Activated CD8-positive, alpha-beta T cell treated with anti-CD3 and anti-CD28 coated beads, Interleukin-2, amount 10 ng/mL, durations not matched to agents 7 days and 5 days (primary cell): ENCODE data around the gene MCRIP2. TPM values are rescaled to one million over a fixed set of nuclear protein-coding genes. Genes with fewer than 3 reads are reported as not detected.
A peak's percentile ranks its signal among the peaks of the same experiment; 100 is the strongest.
"Not testable (repeated sequence)": the region's sequence is repeated elsewhere in the genome, so short reads cannot be mapped to it uniquely, and the experiment has no call there.

Experiments
- ATAC-seq: fragments of 150-1000 bp; cut with Tn5 transposase; one replicate; pipeline ENCODE4 v1.10.0; 2021; ENCODE audit warnings: moderate library complexity
- CTCF ChIA-PET: fragments of 350-600 bp; sonication (Branson Sonifier 250); formaldehyde crosslinking; loops from one replicate; lab custom pipeline; 2021; ENCODE audit warnings: antibody characterized with exemption; lab: Charles Lee
- POLR2A ChIA-PET: fragments of 350-600 bp; sonication (Branson Sonifier 250); formaldehyde crosslinking; loops from one replicate; lab custom pipeline; 2021; ENCODE audit warnings: antibody characterized with exemption; lab: Charles Lee
- DNase-seq: peaks from one replicate; pipeline ENCODE4 v3.0.0-alpha.2; 2020
- H3K27ac Mint-ChIP-seq: one replicate; pipeline ENCODE4 v1.8.0; 2021; ENCODE audit warnings: mild to moderate bottlenecking, mixed read lengths
- H3K27me3 Mint-ChIP-seq: one replicate; pipeline ENCODE4 v1.8.0; 2021; ENCODE audit warnings: low read depth, mixed read lengths
- H3K36me3 Mint-ChIP-seq: one replicate; pipeline ENCODE4 v1.8.0; 2021; ENCODE audit warnings: low read depth, mixed read lengths
- H3K4me1 Mint-ChIP-seq: one replicate; pipeline ENCODE4 v1.8.0; 2021; ENCODE audit warnings: low read depth, mixed read lengths
- H3K4me3 Mint-ChIP-seq: one replicate; pipeline ENCODE4 v1.8.0; 2021; ENCODE audit warnings: mild to moderate bottlenecking, mixed read lengths
- H3K9me3 Mint-ChIP-seq: one replicate; pipeline ENCODE4 v1.8.0; 2022; ENCODE audit warnings: mixed read lengths; ENCODE audit not compliant: insufficient read depth
- total RNA-seq, 2 experiments: library from RNA; stranded (reverse); gene quantifications; one replicate each; pipeline ENCODE4 v1.2.3, GENCODE V29; 2021

The MCRIP2 gene, protein sequence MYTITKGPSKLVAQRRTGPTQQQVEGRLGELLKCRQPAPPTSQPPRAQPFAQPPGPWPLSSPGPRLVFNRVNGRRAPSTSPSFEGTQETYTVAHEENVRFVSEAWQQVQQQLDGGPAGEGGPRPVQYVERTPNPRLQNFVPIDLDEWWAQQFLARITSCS
- total RNA-seq: 10 to 100 TPM; 40.6 to 40.9 TPM

DNA sequence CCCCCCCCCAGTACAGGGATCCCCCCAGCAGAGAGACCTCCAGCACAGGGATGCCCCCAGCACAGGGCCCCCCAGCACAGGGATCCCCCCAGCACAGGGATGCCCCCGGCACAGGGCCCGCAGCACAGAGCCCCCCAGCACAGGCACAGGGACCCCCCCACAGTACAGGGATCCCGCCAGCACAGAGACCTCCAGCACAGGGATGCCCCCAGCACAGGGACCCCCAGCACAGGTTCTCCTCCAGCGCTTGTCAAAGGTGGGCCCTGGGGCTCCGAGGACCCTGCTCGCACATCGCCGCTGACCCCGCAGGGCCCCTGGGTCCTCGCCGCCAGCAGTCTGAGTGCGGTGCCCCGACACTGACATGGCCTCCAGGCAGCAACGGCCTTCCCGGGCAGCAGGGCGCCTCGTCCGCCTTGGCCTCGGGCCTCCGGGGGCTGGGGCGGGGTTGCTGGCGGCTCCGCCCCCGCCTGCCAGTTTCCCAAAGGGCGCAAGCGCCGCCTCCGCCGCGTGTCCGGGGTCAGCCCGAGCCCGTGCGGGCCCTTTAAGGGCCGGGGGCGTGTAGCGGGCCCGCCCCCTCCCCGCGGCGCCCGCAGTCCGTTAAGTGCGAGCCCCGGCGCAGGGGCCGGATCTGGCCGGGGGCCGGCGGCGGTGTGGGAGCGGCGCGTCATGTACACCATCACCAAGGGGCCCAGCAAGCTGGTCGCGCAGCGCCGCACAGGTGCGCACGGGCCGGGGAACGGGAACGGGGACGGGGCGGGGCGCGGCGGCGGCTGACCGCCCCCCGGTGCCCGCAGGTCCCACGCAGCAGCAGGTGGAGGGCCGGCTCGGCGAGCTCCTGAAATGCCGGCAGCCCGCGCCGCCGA, at the start of gene MCRIP2:
TSS of gene MCRIP2 (plus strand) at position 503 of the 863 bp plus-strand sequence. CDS start at position 667, 164 bp downstream.
- ChIA-PET CTCF (no interaction called here), POLR2A (interaction anchor here (1.1 kb wide), 1 partner anchor 13 kb away, joined by 3 read pairs; no protein-coding TSS in a partner anchor)
- H3K9me3 Mint-ChIP-seq: no peaks in the 10 kb centered on the region
- ATAC-seq (peak; percentile 66), DNase-seq (peak; percentile 76)
- peaks cover 15% of the 10 kb centered on the region for H3K4me1 Mint-ChIP-seq
- H3K27ac Mint-ChIP-seq: peak within 1 kb of the TSS; percentile 67
- H3K27me3 Mint-ChIP-seq: peaks cover 2% of the 10 kb centered on the region
- H3K36me3 Mint-ChIP-seq: peaks cover 12% of the 10 kb centered on the region
- H3K4me3 Mint-ChIP-seq: peak within 1 kb of the TSS; percentile 70

DNA sequence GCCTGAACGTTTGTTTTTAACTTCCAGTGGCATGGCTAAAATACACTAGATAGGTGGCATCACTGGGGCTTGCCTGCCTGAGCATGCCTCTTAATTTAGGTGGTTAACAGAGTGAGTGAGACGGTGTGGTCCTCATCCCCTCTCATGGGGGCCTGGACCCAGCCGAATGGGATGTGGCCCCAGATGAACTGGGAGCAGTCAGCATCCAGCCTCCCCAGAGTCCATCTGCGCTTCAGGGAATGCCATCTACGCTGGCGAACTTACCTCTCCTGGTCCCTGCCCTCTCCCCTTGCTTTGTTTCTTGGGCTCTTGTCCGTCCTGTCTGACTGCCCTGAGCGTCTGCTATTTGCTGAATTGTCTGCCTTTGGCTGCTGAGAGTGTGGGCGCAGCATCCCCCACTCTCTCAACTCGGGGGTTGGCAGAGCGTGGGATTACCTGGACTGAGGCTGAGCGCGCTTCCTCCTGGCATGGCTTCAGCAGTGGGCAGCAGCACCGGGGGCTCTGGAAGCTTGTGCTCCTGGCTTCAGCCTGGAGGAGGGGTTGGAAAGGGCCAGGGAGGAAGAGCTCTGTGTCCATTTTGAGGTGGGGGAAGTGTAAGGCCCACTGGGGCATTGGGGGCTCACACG, 49.6 kb upstream of the MCRIP2 start:
- Mint-ChIP-seq H3K4me1 (peaks cover 34% of the 10 kb centered on the region), H3K27ac (no peak overlapping the region), H3K9me3 (no peaks in the 10 kb centered on the region), H3K27me3 (no peaks in the 10 kb centered on the region), H3K36me3 (peaks cover 7% of the 10 kb centered on the region), H3K4me3 (peak overlapping the region; percentile 5)
- ChIA-PET POLR2A (no interaction called here), CTCF (no interaction called here)
- no peak for DNase-seq
- no peak for ATAC-seq

DNA sequence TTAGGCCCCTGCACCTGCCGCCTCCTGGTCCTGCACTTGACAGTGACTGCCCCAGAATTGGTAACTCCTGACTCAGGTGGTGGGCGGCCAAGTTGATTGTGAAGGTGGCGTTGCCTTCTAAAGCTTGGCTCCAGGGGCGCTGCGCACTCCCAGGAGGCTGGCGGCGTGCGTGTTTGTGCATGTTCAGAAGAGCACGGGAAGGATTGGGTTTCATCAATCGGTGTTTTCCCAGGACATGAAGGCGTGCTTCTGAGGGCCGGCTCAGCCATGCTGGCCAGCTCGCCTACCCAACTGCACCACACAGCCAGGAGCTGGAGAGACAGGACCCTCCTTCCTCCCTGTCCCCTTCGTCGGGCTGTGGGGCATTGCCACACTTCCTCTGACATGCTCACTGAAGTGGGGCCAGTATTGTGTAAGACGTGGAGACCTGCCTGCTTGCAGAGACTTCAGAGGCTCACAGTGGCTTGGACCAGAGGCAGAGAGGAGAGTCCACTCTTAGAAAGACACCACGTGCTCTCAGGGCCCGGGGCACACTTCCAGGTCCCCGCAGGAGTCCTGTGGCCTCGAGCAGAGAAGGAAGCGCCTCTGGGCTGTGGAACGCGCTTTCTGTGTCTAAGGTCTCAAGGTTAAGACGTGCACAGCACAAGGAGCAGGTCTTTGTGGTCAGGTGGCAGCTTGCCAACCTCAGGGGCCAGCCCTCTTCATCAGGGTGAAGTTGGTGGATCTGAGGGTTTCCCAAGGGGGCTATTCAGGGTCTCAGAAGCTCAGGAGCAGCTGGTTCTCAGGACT, 48.9 kb upstream of the MCRIP2 start:
- Mint-ChIP-seq H3K27me3 (no peaks in the 10 kb centered on the region), H3K9me3 (no peaks in the 10 kb centered on the region), H3K36me3 (peaks cover 5% of the 10 kb centered on the region), H3K27ac (no peak overlapping the region), H3K4me3 (no peak overlapping the region), H3K4me1 (peaks cover 29% of the 10 kb centered on the region)
- DNase-seq (no peak), ATAC-seq (no peak)
- POLR2A ChIA-PET: no interaction called here
- CTCF ChIA-PET: no interaction called here

DNA sequence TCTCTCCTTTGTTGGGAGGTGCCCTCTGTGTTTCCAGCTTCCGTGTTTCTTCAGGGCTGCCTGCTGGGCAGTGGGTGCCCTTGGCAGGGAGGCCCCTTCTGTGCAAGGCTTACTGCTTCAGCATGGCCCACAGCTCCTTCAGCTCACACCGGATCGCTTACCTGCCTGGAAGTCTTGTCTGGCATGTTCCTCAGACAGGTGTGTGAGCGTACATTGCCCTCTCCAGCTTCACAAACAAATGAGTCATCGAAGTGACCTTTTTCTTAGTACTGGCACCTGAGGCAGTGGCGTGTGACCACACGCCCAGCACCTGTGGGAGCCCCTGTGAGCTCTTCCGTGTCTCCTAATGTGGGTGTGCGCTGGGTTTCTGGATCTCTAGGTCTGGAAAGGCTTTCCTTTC, 48.2 kb upstream of the MCRIP2 start:
- no peak for ATAC-seq
- Mint-ChIP-seq H3K9me3 (no peaks in the 10 kb centered on the region), H3K4me1 (peaks cover 27% of the 10 kb centered on the region), H3K36me3 (peaks cover 5% of the 10 kb centered on the region), H3K27ac (peak overlapping the region; percentile 9), H3K27me3 (no peaks in the 10 kb centered on the region), H3K4me3 (no peak overlapping the region)
- DNase-seq: no peak
- POLR2A ChIA-PET: no interaction called here
- CTCF ChIA-PET: no interaction called here

DNA sequence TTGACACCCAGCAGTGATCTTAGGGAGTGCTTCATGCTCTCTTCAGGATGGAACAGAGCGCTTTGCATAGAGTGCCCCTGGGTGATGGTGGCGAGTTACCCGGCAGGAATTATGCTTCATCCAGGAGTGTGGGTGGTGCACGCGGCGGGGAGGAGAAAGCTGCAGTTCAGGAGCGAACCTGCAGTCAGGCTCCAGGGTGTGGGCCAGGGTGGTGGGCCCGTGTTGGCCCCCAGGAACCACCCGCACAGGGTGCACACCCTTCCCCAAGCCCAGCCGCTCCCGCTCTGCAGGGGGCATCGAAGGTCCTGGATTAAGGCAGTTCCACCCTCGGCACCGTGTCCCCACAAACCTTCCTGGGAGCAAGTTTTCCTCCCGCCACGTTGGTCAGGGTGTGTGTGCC, 47.8 kb upstream of the MCRIP2 start:
- ChIA-PET POLR2A (no interaction called here), CTCF (no interaction called here)
- H3K4me3 Mint-ChIP-seq: no peak overlapping the region
- H3K27me3 Mint-ChIP-seq: no peaks in the 10 kb centered on the region
- no peak for DNase-seq
- H3K4me1 Mint-ChIP-seq: peaks cover 27% of the 10 kb centered on the region
- H3K27ac Mint-ChIP-seq: no peak overlapping the region
- H3K36me3 Mint-ChIP-seq: peaks cover 7% of the 10 kb centered on the region
- ATAC-seq: no peak
- H3K9me3 Mint-ChIP-seq: no peaks in the 10 kb centered on the region

DNA sequence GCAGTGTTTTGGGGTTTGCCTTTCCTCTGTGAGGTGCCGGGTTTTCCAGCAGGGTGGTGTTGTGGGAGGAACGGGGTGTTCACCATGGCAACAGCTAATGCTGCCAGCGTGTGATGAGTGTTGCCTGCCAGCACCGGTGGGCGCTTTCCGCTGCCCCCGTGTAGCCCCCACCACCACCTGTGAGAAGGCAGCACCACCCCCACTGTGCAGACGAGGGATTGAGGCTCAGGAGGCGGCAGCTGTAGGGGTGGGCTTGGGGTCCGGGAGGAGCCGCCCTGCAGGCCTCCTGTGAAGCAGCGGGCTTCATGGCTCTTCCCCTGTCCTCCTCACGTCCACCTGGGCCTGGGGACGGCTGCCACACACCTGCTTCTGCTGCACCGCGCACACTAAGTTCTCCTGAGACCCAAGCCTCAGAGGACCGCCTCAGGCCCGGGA, 46.5 kb upstream of the MCRIP2 start:
- Mint-ChIP-seq H3K4me3 (no peak overlapping the region), H3K27me3 (no peaks in the 10 kb centered on the region), H3K27ac (no peak overlapping the region), H3K9me3 (no peaks in the 10 kb centered on the region), H3K4me1 (peaks cover 27% of the 10 kb centered on the region), H3K36me3 (peaks cover 9% of the 10 kb centered on the region)
- no peak for ATAC-seq
- ChIA-PET CTCF (no interaction called here), POLR2A (no interaction called here)
- DNase-seq: no peak

DNA sequence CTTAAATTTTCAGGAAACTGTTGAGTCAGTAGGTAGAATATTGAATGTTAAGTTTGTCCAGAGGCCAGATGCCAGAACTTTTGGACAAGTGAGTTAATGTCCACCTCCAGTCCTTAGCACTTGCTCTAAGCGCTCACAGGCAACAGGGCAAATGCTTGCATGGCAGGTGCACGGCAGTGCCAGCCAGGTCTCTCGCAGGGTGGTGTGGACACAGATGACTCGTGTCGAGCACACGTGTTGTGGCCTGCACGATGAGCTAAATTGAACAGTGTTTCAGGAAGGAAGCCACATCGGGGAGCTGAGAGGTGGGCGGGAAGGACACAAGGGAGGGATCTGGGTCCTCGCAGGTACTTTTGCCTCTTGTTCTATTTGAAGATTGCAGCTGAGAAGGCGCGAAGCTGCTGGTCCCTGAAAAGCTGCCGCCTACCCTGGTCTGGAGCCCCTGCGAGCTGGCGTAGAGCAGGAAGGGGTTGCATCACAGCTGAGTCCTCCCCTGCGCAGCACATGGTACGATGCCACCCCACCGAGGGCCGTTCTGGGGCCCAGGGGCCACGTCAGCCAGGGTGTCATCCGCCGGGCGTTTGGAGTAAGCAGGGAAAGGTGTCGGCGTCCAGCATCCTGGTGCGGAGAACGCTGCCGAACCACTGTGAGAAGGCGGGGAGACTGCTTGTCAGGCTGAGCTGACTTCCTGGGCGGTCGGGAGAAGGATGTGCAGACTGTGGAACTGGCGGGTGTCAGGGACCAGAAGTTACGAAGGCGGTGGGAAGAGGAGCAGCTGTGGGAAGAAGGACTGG, 45.5 kb upstream of the MCRIP2 start:
- H3K9me3 Mint-ChIP-seq: no peaks in the 10 kb centered on the region
- CTCF ChIA-PET: no interaction called here

DNA sequence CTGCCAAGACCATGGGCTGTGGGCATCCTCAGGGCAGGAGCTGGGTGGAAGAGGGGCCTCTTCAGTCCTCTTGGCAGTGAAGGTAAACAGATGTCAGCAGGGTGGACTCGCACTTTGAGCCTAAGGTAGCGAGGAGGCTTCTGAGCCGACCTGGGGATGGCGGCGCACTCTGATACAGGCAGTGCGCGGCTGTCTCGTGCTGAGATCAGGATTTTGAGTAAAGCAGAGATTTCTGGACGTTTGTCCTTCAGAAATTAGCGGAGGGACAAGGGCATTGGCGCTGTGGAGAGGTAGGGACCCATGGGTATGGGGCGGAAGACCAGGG, 44.9 kb upstream of the MCRIP2 start:
- Mint-ChIP-seq H3K4me1 (peaks cover 18% of the 10 kb centered on the region), H3K27ac (no peak overlapping the region), H3K4me3 (no peak overlapping the region), H3K27me3 (no peaks in the 10 kb centered on the region), H3K9me3 (no peaks in the 10 kb centered on the region), H3K36me3 (peaks cover 9% of the 10 kb centered on the region)
- ChIA-PET POLR2A (no interaction called here), CTCF (no interaction called here)
- no peak for DNase-seq
- ATAC-seq: no peak

More for the DNA sequence above, 45.5 kb upstream of the MCRIP2 start:
- H3K27ac Mint-ChIP-seq: no peak overlapping the region
- ATAC-seq (no peak), DNase-seq (no peak)
- H3K4me1 Mint-ChIP-seq: peaks cover 21% of the 10 kb centered on the region
- POLR2A ChIA-PET: no interaction called here
- H3K4me3 Mint-ChIP-seq: no peak overlapping the region
- no peaks in the 10 kb centered on the region for H3K27me3 Mint-ChIP-seq
- H3K36me3 Mint-ChIP-seq: peaks cover 9% of the 10 kb centered on the region

DNA sequence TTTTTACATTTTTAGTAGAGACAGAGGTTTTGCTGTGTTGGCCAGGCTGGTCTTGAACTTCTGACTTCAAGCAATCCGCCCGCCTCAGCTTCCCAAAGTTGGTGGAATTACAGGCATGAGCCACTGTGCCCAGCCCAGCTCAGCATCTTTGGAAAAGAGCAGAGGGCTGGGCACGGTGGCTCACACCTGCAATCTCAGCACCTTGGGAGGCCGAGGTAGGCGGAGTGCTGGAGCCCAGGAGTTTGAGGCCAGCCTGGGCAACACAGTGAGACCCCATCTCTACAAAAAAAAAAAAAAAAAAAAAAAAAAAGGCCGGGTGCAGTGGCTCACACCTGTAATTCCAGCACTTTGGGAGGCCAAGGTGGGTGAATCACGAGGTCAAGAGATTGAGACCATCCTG, 44.0 kb upstream of the MCRIP2 start:
- H3K27me3 Mint-ChIP-seq, POLR2A ChIA-PET, H3K27ac Mint-ChIP-seq, DNase-seq, H3K36me3 Mint-ChIP-seq, H3K4me3 Mint-ChIP-seq, H3K9me3 Mint-ChIP-seq, ATAC-seq: not testable (repeated sequence)
- H3K4me1 Mint-ChIP-seq: peaks cover 10% of the 10 kb centered on the region
- CTCF ChIA-PET: interaction anchor here (1.8 kb wide), 1 partner anchor 19 kb away, joined by 6 read pairs; no protein-coding TSS in a partner anchor

DNA sequence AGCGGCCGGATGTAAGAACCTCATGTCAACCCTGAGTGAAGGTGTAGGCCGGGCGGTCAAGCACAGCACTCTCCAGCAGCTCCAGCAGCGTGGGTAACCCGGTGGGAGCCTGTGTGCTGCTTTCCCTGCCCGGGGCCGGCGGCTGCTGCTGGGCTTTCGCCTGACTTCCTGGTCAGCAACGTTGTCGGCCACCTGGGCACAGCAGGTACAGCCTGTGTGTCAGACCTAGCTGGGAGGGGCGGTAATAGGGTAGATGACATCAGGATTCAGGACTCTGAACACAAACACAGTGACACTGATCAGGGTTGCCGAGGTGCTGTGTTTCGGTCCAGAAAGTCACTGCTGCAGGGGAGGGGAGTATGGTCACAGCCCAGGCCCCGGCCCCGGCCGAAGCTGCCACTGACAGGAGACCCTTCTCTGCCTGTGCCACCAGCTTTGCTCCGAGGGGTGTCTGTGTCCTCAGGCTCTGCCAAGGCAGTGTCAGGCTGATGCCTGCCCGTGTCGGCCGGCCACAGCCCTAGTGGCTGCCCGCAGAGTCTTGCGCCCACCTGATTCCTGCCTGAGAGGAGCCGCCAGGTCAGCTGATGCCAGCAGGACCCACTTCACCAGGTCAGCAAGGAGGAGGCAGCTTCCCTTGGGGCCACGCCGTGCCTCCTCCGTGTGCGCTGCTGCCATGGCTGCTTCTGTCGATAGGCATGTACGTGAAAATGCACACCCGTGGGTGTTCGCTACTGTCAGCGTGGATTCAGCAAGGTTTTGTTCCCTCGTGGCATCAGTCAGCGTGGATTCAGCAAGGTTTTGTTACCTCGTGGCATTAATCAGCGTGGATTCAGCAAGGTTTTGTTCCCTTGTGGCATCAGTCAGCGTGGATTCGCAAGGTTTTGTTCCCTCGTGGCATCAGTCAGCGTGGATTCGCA, 42.5 kb upstream of the MCRIP2 start:
- Mint-ChIP-seq H3K4me3 (no peak overlapping the region), H3K36me3 (peaks cover 9% of the 10 kb centered on the region), H3K27ac (no peak overlapping the region), H3K9me3 (no peaks in the 10 kb centered on the region), H3K27me3 (no peaks in the 10 kb centered on the region), H3K4me1 (peaks cover 2% of the 10 kb centered on the region)
- ChIA-PET POLR2A (no interaction called here), CTCF (interaction anchor here (1.8 kb wide), 1 partner anchor 20 kb away, joined by 6 read pairs; no protein-coding TSS in a partner anchor)
- no peak for ATAC-seq
- no peak for DNase-seq
